ENCODE measurements around the gene LRRC47.

The LRRC47 gene

DNA sequence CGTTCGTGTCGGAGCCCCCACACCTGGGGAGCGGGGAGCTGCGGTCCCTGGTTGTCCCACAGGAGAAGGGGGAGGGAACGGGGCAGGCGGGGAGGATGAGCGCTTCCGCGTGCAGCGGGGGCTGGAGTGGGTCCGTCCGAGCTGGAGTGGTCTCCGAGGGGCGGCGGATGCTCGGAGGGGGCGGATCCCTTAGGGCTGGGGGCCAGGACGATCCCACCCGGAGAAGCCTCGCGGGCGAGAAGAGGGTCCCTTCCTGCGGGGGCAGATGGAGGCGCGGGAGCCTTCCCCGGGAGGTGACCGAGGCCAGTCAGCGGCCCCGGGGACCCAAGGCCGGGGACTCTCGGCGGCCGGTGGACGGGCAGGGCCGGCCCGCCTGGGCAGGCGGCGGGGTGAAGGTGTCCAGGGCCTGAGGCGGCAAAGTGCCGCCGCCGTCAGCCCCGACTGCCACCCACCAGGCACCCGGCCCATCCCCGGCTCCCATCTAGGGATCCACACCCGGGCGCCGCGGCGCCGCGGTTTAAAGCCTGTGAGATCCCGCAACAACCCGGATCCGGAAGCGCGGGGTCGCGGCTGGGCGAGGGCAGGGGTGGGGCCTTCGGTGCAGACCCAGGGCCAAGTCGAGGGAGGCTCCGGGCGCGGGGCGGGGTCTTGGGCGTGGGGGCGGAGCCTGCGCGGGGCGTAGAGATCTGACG is 49.3 kb downstream of the LRRC47 start:
- DNase-seq (ENCODE audit: low read depth), result peak; percentile 69

DNA sequence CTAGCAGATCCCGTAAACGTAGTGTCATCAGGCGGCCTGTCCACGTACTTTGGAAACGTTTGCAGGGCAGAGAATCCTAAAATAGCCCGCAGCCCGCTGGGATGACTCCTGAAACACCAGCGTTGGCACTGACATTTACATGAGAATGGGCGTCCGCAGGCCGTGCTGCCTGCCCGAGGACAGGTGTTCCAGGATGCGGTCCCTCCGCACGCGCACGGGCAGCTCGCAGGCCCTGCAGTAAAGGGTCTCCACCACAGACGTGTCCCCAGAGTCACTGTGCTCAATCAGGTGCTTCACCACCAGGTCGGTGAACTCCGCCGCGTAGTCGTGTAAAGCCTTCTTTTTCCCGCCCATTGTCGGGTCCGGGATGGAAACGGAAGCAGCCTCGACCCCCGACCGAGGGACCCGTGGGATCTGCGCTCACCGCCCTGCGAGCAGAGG is 49.9 kb downstream of the LRRC47 start:
- DNase-seq (ENCODE audit: low read depth), result no peak

DNA sequence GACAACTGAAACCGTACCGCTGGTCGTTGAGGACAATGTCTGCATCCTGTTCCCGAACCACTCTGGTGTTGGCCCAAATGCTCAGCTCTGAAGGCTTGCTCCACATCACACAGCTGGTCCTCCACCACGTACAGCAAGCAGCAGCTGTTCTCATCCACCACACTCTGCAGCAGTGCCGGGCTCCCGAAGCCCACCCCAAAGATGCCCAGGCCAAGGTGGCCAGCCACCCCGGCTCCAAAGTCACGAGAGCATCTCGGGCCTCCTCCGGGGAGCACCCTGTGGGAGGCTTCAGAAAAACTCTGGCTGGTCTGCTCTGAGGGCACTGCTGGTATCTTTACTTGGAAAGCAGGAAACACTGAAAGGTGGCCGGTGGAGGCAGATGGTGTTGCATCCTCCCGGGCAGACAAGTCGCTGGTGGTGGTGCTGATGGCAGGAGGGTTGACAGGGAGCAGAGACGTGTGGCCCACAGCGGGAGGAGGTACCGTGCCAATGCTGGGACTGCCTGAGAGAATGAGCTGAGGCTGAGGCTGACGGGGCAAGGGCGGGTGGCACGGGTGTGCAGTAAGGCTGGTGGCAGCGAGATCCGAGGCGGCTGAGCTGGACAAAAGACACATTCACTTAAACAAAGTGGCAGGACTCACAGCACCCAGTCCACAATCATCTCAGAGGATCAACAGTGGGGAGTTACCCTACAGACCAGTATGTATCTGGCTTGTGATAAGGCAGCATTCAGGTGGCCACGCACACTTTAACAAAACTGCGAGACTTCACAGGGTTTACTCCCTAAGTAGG is 50.5 kb downstream of the LRRC47 start:
- DNase-seq (ENCODE audit: low read depth), result no peak

DNA sequence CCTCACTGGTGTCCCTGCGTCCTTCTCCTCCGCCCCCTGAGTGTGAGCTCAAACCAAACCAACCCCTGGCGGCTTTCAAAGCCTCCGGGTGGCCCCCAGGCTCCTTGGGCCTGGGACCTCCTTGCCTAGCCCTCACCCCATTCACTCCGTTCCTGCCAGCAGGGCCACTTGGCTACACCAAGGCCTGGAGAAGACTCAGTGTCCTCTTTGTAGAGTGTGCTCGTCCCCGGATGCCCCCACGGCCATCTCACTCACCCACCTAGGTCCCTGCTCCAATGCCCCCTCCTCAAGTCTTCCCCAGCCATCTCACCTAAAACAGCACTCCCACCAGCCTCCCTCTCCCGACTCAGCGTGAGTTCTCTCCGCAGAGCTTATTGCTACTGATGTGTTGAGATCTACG is 51.2 kb downstream of the LRRC47 start:
- DNase-seq (ENCODE audit: low read depth), result no peak

DNA sequence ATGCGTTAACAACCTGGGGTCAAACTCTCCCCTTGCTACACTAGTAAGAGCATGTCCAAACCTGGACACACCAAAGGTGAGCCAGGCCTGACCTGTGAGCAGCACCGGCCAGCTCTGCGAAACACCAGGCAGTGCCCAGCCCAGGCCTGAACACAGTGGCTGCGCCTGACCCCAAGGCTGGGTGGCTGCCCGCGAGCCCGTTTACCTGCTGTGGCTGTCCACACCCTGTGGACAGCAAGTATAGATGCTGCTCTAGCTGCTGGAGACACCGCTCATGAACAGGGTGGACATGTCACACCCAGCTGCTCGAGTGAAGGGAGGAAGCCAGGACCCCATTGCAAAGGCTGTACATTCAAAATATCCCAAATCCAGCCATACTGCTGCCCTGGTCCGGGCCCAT is 51.7 kb downstream of the LRRC47 start:
- no peak for DNase-seq (ENCODE audit: low read depth)

DNA sequence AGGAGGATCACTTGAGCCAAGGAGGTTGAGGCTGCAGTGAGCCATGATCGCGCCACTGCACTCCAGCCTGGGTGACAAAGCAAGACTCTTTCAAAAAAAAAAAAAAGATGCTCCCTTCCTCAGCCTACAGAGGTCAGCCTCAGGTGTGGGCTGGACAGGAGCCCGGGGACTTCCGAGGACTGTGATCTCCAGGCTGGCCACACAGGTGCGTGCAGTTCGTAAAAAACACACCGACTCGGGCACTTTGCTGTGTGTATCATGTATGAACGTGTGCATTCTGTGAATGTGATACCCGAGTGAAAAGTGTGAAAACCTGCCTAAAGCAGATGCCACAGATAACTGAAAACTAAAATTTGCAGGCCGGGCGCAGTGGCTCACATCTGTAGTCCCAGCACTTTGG is 52.5 kb downstream of the LRRC47 start:
- no peak for DNase-seq (ENCODE audit: low read depth)

DNA sequence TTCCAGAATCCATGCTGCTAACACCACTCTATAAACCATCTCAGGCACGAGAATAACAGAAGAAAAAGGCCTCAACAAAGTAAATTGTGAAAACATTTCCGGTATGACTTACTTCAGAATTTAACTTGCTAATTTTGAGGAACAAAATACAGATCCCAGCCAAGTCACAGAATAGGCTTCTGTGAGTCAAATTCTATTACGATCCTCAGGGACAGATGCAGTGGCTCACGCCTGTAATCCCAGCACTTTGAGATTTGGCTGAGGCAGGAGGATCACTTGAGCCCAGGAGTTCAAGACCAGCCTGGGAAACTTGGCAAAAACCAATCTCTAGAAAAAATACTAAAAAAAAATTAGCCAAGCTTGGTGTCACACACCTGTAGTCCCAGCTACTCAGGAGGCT is 52.9 kb downstream of the LRRC47 start:
- DNase-seq (ENCODE audit: low read depth), result no peak

DNA sequence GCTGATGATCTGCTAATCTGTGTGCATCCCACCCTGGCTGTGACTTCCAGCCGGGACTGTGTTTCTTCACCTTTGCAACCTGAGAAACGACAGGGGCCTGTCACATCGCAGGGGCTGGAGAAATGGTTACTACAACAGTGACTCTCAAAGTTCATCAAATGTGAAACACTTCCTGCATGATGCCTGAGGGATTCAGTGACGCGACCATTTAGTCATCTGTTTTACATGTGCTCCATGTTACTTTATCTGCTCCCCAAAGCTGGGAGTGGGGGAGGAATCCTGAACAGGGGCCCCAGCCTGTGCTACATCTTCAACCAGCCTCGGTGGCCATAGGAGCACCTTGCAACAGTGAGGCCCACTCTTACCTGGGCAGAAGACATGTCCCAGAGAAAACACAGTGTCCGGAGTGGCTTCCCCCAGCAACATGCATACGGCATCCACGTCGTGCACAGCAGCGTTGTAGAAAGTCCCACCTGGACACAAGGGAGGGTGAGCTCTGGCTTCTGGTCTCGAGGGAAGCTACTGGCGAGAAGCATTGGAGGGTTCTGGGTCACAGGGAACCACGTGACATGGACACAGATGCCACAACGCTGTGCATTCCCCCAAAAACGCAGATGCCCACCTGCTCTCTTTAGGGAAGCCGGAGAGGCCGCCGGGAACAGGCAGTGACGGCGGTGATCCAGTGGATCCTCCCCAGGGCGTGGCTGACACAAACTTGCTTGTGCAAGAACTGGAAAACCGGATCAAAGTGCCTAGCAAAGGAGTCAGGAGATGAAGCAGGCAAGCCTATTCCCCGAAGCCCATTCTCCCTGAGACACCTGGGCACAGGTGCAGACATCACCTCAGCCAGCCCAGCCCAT is 53.6 kb downstream of the LRRC47 start:
- DNase-seq (ENCODE audit: low read depth), result peak; percentile 51

DNA sequence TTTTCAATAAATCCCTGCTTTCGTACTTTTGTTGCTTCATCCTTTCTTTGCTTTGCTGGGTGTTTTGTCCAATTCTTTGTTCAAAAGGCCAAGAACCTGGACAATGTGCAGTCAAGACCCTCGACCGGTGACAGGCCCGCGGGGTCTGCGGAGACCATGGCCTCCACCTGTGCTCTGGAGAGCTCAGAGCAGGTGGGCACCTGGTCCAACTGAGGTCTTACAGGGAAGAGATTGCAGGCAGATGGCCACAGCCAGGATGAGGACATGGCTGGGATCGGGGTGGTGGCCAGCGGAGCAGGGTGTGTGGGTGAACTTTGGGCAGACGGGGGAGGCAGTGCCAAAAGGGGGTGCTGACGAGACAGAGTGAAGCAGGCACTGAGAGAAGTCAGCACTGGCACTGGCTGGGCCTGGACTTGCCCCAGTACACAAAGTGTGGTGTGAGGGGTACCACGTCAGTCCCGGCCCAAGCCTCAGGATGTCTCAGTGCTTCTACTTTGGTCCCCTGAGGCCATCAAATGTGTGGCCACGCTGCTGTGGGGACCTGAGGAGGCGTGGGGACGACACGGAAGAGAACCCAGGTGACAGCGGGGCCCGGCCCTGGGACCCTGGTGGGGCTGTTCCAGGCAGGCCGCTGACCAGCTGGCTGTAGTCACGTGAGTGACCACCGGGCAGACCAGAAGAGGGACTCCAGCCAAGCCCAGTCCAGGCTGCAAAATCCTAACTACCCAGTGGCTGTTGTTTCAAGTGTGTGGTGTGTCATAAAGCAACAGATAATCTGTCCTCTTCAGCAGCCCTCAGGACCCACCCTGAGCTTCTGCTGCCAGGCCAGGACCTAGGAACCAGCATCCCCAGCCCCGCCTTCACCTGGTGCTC is 54.5 kb downstream of the LRRC47 start:
- DNase-seq (ENCODE audit: low read depth), result no peak

DNA sequence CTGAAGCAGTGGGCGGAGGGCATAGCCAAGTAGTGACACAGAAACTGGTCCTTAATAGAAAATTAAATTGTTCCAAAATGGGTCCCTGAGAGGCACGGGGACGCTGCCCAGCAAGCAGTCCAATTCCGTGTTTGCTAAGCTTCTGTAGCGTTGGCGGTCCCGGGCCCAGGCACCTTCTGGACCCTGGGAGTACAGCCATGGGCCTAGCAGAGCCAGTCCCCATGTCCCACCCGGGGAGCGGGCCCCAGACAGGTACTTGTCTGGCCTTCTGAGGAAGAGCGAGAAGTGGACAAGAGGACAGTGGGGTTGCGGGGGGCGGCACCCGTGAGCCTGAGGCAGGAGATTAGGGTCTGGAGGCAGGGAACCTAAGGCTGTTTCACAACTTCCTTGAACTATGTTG is 55.5 kb downstream of the LRRC47 start:
- no peak for DNase-seq (ENCODE audit: low read depth)

DNA sequence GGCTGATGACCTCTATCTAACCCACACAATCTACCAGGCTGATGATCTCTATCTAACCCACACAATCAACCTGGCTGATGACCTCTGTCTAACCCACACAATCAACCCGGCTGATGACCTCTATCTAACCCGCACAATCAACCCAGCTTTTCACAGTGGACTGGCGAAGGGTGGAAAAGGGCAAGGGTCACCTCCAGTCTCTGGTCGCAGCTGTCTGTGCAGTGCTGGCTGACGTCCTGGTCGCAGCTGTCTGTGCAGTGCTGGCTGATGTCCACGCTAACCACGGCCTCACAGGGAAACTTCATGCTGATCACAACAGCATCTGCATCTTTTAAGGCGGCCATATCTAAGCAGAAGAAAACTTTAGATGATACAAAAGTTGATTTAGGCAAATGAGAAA is 56.3 kb downstream of the LRRC47 start:
- no peak for DNase-seq (ENCODE audit: low read depth)

DNA sequence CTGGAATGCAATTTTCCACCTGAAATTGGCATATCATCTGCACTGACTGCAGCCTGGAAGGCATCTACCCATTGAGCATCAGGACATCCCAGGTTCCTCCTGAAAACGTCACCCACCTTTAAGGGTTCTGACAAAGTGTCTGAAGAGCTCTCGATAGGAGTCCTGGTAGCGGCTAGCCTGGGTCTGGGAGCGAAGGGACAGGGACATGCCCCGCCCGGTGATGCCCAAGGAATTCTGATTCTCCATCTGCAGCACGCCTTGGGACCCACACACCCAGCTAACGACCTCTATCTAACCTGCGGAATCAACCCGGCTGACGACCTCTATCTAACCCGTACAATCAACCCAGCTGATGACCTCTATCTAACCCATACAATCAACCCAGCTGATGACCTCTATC is 57.4 kb downstream of the LRRC47 start:
- no peak for DNase-seq (ENCODE audit: low read depth)

DNA sequence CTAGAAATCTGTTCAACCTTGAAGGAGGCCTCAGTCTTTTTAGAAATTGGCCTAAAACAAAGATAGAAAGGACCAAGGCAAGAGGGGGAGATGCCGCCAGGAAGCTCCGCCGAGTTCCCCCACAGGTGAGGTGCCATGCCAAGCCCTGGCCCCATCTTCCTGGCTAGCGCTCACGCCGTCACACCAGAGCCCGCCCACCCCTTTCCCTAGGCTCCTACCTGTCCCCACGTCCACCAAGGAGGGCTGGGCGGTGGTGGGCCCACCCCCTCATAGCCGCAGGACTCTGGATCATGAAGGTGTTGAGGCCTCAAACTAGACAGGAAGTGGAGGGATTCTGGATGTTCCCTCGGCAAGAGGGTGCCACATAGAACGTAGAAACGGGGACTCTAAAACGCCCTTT is 59.6 kb downstream of the LRRC47 start:
- no peak for DNase-seq (ENCODE audit: low read depth)

DNA sequence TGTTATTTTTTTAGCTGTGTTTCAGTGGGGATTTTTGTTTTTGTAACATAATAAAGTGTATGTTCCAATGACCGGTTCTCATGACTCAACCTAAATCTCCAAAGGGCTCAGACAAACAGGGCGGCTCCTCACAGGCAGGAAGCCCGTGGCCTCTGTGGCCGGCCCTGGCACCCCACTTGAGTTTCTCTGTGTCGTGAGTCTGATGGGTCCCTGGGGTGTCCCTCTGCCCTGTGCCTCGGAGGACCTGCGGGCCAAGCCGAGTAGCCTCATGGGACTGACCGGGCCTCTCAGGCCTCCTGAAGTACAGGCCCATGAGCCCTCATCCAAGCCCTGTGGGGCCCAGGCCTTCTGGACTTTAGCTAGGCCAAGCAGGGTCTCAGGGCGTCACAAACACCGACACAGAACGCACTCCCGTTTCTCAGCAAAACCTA is 60.2 kb downstream of the LRRC47 start:
- DNase-seq (ENCODE audit: low read depth), result no peak

DNA sequence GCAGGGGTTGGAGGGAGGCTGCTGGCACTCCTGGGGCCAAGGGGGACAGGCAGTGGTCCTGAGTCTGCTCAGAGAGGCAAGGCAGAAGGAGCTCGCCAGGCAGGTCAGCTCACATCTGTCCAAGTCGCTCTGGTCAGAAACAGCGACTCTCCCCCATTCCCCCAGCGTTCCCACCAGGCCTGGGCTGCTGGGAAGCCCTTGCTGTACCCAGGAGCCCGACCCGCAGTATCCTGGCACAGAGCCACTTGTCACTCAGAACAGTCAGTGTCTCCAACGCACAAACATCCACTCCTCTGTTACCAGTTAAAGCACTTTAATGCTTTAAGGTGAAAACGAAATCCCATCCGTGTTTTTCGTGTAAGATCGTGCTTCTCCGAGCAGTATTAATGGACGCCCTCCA is 60.6 kb downstream of the LRRC47 start:
- DNase-seq (ENCODE audit: low read depth), result no peak

DNA sequence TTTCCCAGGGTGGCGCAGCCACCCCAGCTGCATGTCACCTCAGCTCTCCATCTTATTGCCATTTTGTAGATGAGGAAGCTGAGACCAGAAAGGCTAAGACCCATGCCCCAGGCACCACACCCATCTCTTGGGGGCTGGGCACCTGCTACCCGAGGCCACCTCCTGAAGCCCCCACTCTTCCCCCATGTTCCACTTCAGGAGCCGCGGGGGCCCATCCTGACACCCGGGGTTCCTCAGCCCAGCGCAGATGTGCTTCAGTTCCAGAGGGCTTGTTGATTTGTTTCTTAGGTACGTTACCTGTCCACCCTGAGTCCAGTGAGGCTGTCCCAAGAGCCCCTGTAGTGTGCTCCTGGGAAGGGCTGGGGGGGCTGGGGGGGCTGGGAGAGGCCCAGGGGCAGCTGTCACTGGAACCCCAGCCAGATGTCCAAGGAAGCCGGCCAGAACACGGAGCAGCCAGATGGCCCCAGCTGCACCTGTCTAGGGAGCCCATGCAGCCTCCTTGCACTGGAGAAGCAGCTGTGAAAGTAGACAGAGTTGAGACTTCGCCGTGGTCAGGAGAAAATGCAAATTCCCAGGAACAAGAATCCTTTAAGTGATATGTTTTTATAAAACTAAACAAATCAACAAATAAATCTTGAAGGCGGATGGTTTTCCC is 61.1 kb downstream of the LRRC47 start:
- DNase-seq (ENCODE audit: low read depth), result no peak

DNA sequence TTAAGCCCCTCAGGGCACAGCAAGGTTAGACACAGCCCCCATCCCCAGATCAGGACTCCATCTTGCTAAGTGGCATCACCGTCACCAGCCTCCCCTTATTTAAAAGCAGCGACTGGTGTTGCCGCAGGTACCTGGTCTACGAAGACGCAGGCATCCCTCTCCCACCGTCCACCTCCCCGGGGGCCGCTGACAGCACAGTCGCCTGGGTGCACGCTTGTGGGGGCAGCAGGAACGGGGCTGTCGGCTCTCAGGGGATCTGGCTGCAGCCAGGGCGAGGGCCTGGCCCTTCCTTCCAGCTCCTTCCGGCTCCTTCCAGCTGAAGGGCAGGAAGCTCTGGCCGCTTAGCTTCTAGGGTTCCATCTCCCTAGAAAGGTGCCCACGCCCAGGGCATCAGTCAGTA is 61.7 kb downstream of the LRRC47 start:
- DNase-seq (ENCODE audit: low read depth), result no peak

DNA sequence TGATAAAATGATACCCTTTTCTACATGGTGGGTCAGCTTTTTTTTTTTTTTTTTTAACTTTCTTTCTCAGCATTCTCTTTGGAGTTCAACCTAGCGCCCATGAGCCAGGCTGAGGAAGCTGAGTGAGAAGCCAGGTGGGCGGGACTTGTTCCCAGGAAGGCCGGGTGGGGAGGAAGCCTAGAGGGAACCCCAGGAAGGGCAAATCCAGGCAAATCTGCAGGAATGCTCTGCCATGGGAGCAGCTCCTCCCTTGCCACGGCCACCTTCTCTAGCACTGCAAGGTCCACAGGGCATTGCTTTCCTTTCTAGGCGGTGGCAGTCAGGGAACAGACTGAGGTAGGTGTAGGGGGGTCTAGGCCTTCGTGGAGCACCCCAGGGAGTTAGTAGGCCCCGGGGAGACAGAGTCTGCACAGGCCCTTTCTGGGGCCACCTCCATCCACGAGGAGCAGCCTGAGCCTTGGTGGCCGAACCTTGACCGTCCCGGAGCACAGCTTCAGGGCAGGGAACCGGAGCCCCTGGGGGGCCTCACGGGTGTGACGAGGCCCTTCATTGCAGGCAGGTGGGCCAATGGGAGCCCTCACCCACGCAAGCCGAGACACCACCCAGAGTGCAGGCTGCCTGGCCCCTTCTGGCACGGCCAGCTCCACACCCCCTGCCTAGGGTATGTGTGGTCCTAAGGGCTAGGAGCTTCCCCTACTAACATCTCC is 62.3 kb downstream of the LRRC47 start:
- no peak for DNase-seq (ENCODE audit: low read depth)

DNA sequence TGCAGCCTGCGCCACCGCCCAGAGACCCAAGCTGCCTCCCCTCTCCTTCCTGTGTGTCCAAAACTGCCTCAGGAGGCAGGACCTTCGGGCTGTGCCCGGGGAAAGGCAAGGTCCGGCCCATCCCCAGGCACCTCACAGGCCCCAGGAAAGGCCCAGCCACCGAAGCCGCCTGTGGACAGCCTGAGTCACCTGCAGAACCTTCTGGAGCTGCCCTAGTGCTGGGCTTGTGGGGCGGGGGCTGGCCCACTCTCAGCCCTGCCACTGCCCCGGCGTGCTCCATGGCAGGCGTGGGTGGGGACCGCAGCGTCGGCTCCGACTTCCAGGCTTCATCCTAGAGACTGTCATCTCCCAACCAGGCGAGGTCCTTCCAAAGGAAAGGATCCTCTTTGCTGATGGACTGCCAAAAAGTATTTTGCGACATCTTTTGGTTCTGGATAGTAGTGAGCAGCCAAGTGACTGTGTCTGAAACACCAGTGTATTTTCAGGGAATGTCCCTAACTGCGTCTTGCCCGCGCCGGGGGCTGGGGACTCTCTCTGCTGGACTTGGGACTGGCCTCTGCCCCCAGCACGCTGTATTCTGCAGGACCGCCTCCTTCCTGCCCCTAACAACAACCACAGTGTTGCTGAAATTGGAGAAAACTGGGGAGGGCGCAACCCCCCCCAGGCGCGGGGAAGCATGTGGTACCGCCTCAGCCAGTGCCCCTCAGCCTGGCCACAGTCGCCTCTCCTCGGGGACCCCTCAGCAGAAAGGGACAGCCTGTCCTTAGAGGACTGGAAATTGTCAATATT is 63.0 kb downstream of the LRRC47 start:
- no peak for DNase-seq (ENCODE audit: low read depth)

Measured in ELR (cell line).